Ureter (tissue), 1 donor: ENCODE measurements around the gene RUBCN. TPM values are rescaled to one million over a fixed set of nuclear protein-coding genes. Genes with fewer than 3 reads are reported as not detected.

Experiments used
- DNase-seq: peaks from one replicate; pipeline ENCODE4 v3.0.0-alpha.2; 2020; ENCODE audit warnings: low spot score
- total RNA-seq: library from RNA; stranded (reverse); gene quantifications from one replicate; pipeline ENCODE4 v1.2.4, GENCODE V29; 2023
- donor health status: DM: yes; HTN: yes; CAD: no.

RUBCN gene
- 24.5 TPM for total RNA-seq

- peak; percentile 95 for DNase-seq
Measured at GRCh38 chr3:197736491-197737318, at the start of gene RUBCN. RUBCN (minus strand) TSS chr3:197736904; CDS start chr3:197736719, 185 bp downstream.

- DNase-seq, result no peak
Measured at GRCh38 chr3:197784019-197784585, 47.4 kb upstream of the RUBCN start.

GRCh38 chr3:197782230-197782629 lies 45.5 kb upstream of the RUBCN start:
- DNase-seq, result no peak

GRCh38 chr3:197775317-197775716 lies 38.6 kb upstream of the RUBCN start:
- DNase-seq, result no peak

GRCh38 chr3:197761784-197762183 lies 25.1 kb upstream of the RUBCN start:
- DNase-seq, result no peak

- DNase-seq, result no peak
Measured at GRCh38 chr3:197758512-197758911, 21.8 kb upstream of the RUBCN start.

- DNase-seq, result no peak
Measured at GRCh38 chr3:197756704-197757103, 20.0 kb upstream of the RUBCN start.

GRCh38 chr3:197753263-197753662 lies 16.6 kb upstream of the RUBCN start:
- DNase-seq, result no peak

- no peak for DNase-seq
Measured at GRCh38 chr3:197752107-197752506, 15.4 kb upstream of the RUBCN start.

GRCh38 chr3:197750858-197751737 lies 14.4 kb upstream of the RUBCN start:
- no peak for DNase-seq

GRCh38 chr3:197750396-197750831 lies 13.7 kb upstream of the RUBCN start:
- peak; percentile 70 for DNase-seq

GRCh38 chr3:197749601-197750395 lies 13.1 kb upstream of the RUBCN start, which contains the start of gene FYTTD1:
FYTTD1 (plus strand) TSS chr3:197749883; CDS start chr3:197749972, 89 bp downstream.
- peak; percentile 90 for DNase-seq

GRCh38 chr3:197749315-197749600 lies 12.6 kb upstream of the RUBCN start:
- DNase-seq, result no peak

GRCh38 chr3:197748597-197749314 lies 12.1 kb upstream of the RUBCN start:
- DNase-seq, result no peak

- DNase-seq, result no peak
Measured at GRCh38 chr3:197746801-197747237, 10.1 kb upstream of the RUBCN start.

- DNase-seq, result no peak
Measured at GRCh38 chr3:197746209-197746608, 9.5 kb upstream of the RUBCN start.

- DNase-seq, result no peak
Measured at GRCh38 chr3:197742787-197743186, 6.1 kb upstream of the RUBCN start.

- no peak for DNase-seq
Measured at GRCh38 chr3:197737749-197738462, 1.2 kb upstream of the RUBCN start.

- DNase-seq, result no peak
Measured at GRCh38 chr3:197737319-197737649, 580 bp upstream of the RUBCN start.

GRCh38 chr3:197736010-197736490 lies 654 bp downstream of the RUBCN start:
- no peak for DNase-seq
